HG03342 (cell line): ENCODE measurements around the gene ACAP2.
"Not testable (repeated sequence)": the region's sequence is repeated elsewhere in the genome, so short reads cannot be mapped to it uniquely, and the experiment has no call there.

Source experiments
- ATAC-seq: cut with Tn5 transposase; IDR thresholded peaks from one replicate; pipeline ENCODE4 v1.9.1; 2021; ENCODE audit warnings: mild to moderate bottlenecking, moderate library complexity; ENCODE audit not compliant: unreplicated experiment

ACAP2 gene

GRCh38 chr3:195249057-195249770 is 193.6 kb downstream of the ACAP2 start:
- no peak for ATAC-seq

GRCh38 chr3:195248281-195248680 is 194.5 kb downstream of the ACAP2 start:
- no peak for ATAC-seq

GRCh38 chr3:195247863-195248189 is 195.0 kb downstream of the ACAP2 start:
- no peak for ATAC-seq

GRCh38 chr3:195247086-195247862 is 195.5 kb downstream of the ACAP2 start:
- ATAC-seq, result no peak

- no peak for ATAC-seq
These were observed 196.2 kb downstream of the ACAP2 start for GRCh38 chr3:195246581-195246995.

- ATAC-seq, result no peak
These were observed 197.3 kb downstream of the ACAP2 start for GRCh38 chr3:195245531-195245951.

- no peak for ATAC-seq
These were observed 201.0 kb downstream of the ACAP2 start for GRCh38 chr3:195241592-195242355.

- ATAC-seq, result no peak
These were observed 201.9 kb downstream of the ACAP2 start for GRCh38 chr3:195240939-195241338.

- ATAC-seq, result no peak
These were observed 202.6 kb downstream of the ACAP2 start for GRCh38 chr3:195240171-195240701.

GRCh38 chr3:195239121-195239520 is 203.7 kb downstream of the ACAP2 start:
- ATAC-seq, result no peak

GRCh38 chr3:195238586-195239118 is 204.2 kb downstream of the ACAP2 start:
- ATAC-seq, result no peak

GRCh38 chr3:195238081-195238571 is 204.7 kb downstream of the ACAP2 start:
- no peak for ATAC-seq

GRCh38 chr3:195236801-195237570 is 205.8 kb downstream of the ACAP2 start:
- no peak for ATAC-seq

GRCh38 chr3:195236076-195236798 is 206.6 kb downstream of the ACAP2 start:
- ATAC-seq, result no peak

- no peak for ATAC-seq
These were observed 212.6 kb downstream of the ACAP2 start for GRCh38 chr3:195230244-195230643.

GRCh38 chr3:195228886-195229285 is 213.9 kb downstream of the ACAP2 start:
- ATAC-seq, result not testable (repeated sequence)

- no peak for ATAC-seq
These were observed 214.9 kb downstream of the ACAP2 start for GRCh38 chr3:195227871-195228270.

GRCh38 chr3:195226900-195227447 is 215.8 kb downstream of the ACAP2 start:
- ATAC-seq, result no peak

- no peak for ATAC-seq
These were observed 216.4 kb downstream of the ACAP2 start for GRCh38 chr3:195226445-195226844.
